Parathyroid adenoma (tissue), 2 donors: Measurements from ENCODE around the gene FAM83E.

Source experiments
- H2AFZ ChIP-seq: fragments of 300-600 bp; sonication (generic); one replicate; pipeline ENCODE4 v1.7.0; 2017; ENCODE audit warnings: antibody characterized with exemption, mild to moderate bottlenecking
- H3K27ac ChIP-seq: fragments of 300-600 bp; sonication (generic); one replicate; pipeline ENCODE4 v1.7.0; 2017
- H3K27me3 ChIP-seq: fragments of 300-600 bp; sonication (generic); one replicate; pipeline ENCODE4 v1.7.0; 2017; ENCODE audit warnings: low read length; ENCODE audit not compliant: control insufficient read depth, insufficient read depth
- H3K36me3 ChIP-seq: fragments of 300-600 bp; sonication (generic); one replicate; pipeline ENCODE4 v1.7.0; 2017; ENCODE audit warnings: low read length; ENCODE audit not compliant: control insufficient read depth, insufficient read depth
- H3K4me1 ChIP-seq: fragments of 300-600 bp; sonication (generic); one replicate; pipeline ENCODE4 v1.7.0; 2017; ENCODE audit warnings: control low read depth
- H3K4me2 ChIP-seq: fragments of 300-600 bp; sonication (generic); one replicate; pipeline ENCODE4 v1.7.0; 2017; ENCODE audit warnings: low read length
- H3K4me3 ChIP-seq: fragments of 300-600 bp; sonication (generic); one replicate; pipeline ENCODE4 v1.7.0; 2017; ENCODE audit warnings: low read depth, low read length
- H3K79me2 ChIP-seq: fragments of 300-600 bp; sonication (generic); one replicate; pipeline ENCODE4 v1.7.0; 2017; ENCODE audit warnings: control low read depth
- H3K9ac ChIP-seq: fragments of 300-600 bp; sonication (generic); one replicate; pipeline ENCODE4 v1.7.0; 2017; ENCODE audit warnings: mild to moderate bottlenecking
- H3K9me3 ChIP-seq: fragments of 300-600 bp; sonication (generic); one replicate; pipeline ENCODE4 v1.7.0; 2017; ENCODE audit warnings: low read length; ENCODE audit not compliant: control insufficient read depth
- CTCF ChIP-seq: fragments of 300-600 bp; sonication (generic); IDR thresholded peaks from one replicate; pipeline ENCODE4 v1.7.0; 2017; ENCODE audit warnings: antibody characterized with exemption, mild to moderate bottlenecking
- donor health status: primary hyperparathyroidism.

Gene FAM83E

DNA sequence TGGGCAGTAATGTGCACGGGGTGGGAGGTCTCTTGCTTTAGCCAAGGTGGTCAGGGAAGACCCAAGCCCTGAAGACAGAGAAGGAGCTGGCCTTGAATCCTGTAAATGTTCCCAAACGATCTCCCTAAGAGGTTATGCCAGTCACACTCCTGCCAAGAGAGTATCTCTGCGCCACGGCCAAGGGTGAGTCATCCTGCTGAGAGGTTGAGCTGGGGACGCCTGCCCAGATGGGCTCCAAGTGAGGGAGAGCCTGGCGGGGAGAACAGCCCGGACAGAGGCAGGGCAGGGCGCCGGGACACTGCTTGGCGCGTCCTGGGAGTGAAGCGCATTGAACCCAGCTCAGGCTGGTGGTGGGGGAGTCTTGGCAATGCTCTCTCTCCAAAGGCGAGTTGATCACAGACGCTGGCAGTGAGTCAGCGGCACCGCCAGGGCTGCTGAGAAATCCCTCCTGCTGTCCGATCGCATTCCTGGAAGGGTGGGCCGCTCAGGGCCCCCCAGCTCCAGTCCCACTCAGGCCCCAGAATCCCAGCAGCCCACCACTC is 46.5 kb downstream of the FAM83E start:
- no peak overlapping the region for H3K4me2 ChIP-seq
- H2AFZ ChIP-seq = no peak overlapping the region
- H3K36me3 ChIP-seq = no peaks in the 10 kb centered on the region
- H3K9ac ChIP-seq = no peak overlapping the region
- no peaks in the 10 kb centered on the region for H3K27me3 ChIP-seq
- H3K4me3 ChIP-seq = no peak overlapping the region
- no peaks in the 10 kb centered on the region for H3K4me1 ChIP-seq
- TF ChIP-seq CTCF = no peak
- no peak overlapping the region for H3K27ac ChIP-seq
- H3K79me2 ChIP-seq = no peaks in the 10 kb centered on the region
- H3K9me3 ChIP-seq = no peaks in the 10 kb centered on the region

DNA sequence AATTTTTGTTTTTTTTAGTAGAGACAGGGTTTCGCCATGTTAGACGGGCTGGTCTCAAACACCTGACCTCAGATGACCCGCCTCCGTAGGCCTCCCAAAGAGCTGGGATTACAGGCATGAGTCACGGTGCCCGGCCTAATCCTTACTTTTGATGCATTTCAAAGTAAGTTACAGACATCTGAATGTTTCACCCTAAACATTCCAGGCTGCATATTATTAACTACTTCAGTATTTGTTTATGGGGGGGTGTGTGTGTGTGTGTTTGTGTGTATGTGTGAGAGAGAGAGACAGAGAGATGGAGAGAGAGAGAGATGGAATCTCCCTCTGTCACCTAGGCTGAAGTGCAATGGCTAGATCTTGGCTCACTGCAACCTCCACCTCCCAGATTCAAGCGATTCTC is 49.8 kb downstream of the FAM83E start:
- H3K9ac ChIP-seq = no peak overlapping the region
- no peaks in the 10 kb centered on the region for H3K27me3 ChIP-seq

More for the DNA sequence above, 49.8 kb downstream of the FAM83E start:
- H3K4me3 ChIP-seq = no peak overlapping the region
- TF ChIP-seq CTCF = no peak
- no peaks in the 10 kb centered on the region for H3K36me3 ChIP-seq
- H2AFZ ChIP-seq = no peak overlapping the region
- no peak overlapping the region for H3K4me2 ChIP-seq
- H3K27ac ChIP-seq = no peak overlapping the region
- H3K4me1 ChIP-seq = no peaks in the 10 kb centered on the region
- no peaks in the 10 kb centered on the region for H3K9me3 ChIP-seq
- peaks cover 4% of the 10 kb centered on the region for H3K79me2 ChIP-seq
